ENCODE measurements around the gene COTL1.
"Not testable (repeated sequence)": the region's sequence is repeated elsewhere in the genome, so short reads cannot be mapped to it uniquely, and the experiment has no call there.

DNA sequence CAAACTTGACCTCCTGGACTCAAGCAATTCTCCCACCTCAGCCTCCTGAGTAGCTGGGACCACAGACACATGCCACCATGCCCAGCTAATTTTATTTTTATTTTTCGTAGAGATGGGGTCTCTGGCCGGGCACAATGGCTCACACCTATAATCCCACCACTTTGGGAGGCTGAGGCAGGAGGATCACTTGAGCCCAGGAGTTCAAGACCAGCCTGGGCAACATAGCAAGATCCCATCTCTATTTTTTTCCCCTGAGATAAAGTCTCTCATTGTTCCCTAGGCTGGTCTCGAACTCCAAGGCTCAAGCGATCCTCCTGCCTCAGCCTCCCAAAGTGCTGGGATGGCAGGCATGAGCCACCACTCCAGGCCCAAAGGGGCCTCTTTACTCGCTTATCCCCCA lies 59.0 kb downstream of the COTL1 start:
- TF ChIP-seq EP300, POLR2AphosphoS5 (IDR thresholded peaks at IDR 0.05): not testable (repeated sequence)
